K562 (cell line): Measurements from ENCODE around the gene ZNRF3.

Experiments used
- CHD2 ChIP-seq: IDR thresholded peaks from 2 replicates; pipeline ENCODE4 v1.6.1; 2011; ENCODE audit warnings: low read depth, low read length
- ELF4 ChIP-seq: fragments of 450-650 bp; formaldehyde crosslinking; IDR thresholded peaks from 2 replicates; pipeline ENCODE4 v1.4.0; 2022; ENCODE audit warnings: missing genetic modification characterization
- FOXM1 ChIP-seq, 2 experiments: fragments of 450-650 bp in 1 of 2; sonication (generic) in 1 of 2; formaldehyde crosslinking in 1 of 2; IDR thresholded peaks; 2 replicates each; pipeline versions ENCODE4 v1.6.1 to v1.9.0; 2017 to 2022; ENCODE audit warnings: low read depth in 2 of 2, mild to moderate bottlenecking in 2 of 2, missing genetic modification reagents in 1 of 2, moderate library complexity in 1 of 2
- HDAC1 ChIP-seq, 2 experiments: fragments of 450-650 bp; IDR thresholded peaks; 2 replicates each; pipeline ENCODE4 v1.6.1; 2016 to 2017; ENCODE audit warnings: inconsistent platforms in 1 of 2, mild to moderate bottlenecking in 1 of 2, moderate library complexity in 1 of 2
- MAZ ChIP-seq, 2 experiments: fragments of 450-650 bp in 1 of 2; sonication (generic) in 1 of 2; formaldehyde crosslinking; IDR thresholded peaks in 1 of 2; conservative IDR thresholded peaks in 1 of 2; 2 replicates each; pipeline versions ENCODE4 v1.4.0 to v1.5.0; 2020; ENCODE audit warnings: mild to moderate bottlenecking in 1 of 2, missing genetic modification reagents in 1 of 2
- SMC3 ChIP-seq: conservative IDR thresholded peaks from 2 replicates; pipeline ENCODE4 v1.6.1; 2011; ENCODE audit warnings: low read depth, low read length, improper control_type of control experiment; ENCODE audit not compliant: insufficient read depth
- SRF ChIP-seq, 2 experiments: fragments of 250-450, 450-650 bp in 1 of 2; sonication (Bioruptor Pico) in 1 of 2; sonication (generic) in 1 of 2; formaldehyde crosslinking; IDR thresholded peaks; 2 replicates each; pipeline versions ENCODE4 v1.5.0 to v1.5.1; 2020 to 2022; ENCODE audit warnings: mild to moderate bottlenecking in 1 of 2, missing genetic modification reagents in 1 of 2
- STAG1 ChIP-seq: sonication (generic); formaldehyde crosslinking; IDR thresholded peaks from 2 replicates; pipeline ENCODE4 v1.5.0; 2020; ENCODE audit warnings: missing genetic modification reagents, borderline replicate concordance
- TAF1 ChIP-seq: IDR thresholded peaks from 2 replicates; pipeline ENCODE4 v1.6.1; 2011; ENCODE audit warnings: mild to moderate bottlenecking, low read length, moderate library complexity; ENCODE audit not compliant: insufficient read depth, control insufficient read depth, severe bottlenecking; ENCODE audit errors: extremely low read depth
- TAF9B ChIP-seq: fragments of 450-650 bp; IDR thresholded peaks from 2 replicates; pipeline ENCODE4 v1.6.1; 2018; ENCODE audit warnings: mild to moderate bottlenecking; ENCODE audit not compliant: partially characterized antibody
- ZBTB7A ChIP-seq: IDR thresholded peaks from 2 replicates; pipeline ENCODE4 v1.6.1; 2011; ENCODE audit warnings: low read depth, mild to moderate bottlenecking, low read length, moderate library complexity, borderline replicate concordance; ENCODE audit not compliant: control insufficient read depth
- ZNF134 ChIP-seq: fragments of 250-450 bp; sonication (Bioruptor Pico); conservative IDR thresholded peaks from 2 replicates; pipeline ENCODE4 v1.4.0; 2020
- TF ChIP-seq, protein P1 (sequence below): fragments of 250-450 bp; sonication (Bioruptor Pico); IDR thresholded peaks from 2 replicates; pipeline ENCODE4 v1.4.0; 2020; ENCODE audit warnings: mild to moderate bottlenecking, moderate library complexity
- TF ChIP-seq, protein P2 (sequence below): fragments of 250-450 bp; sonication (Bioruptor Pico); IDR thresholded peaks from 2 replicates; pipeline ENCODE4 v1.8.0; 2021; ENCODE audit warnings: mild to moderate bottlenecking, moderate library complexity

DNA sequence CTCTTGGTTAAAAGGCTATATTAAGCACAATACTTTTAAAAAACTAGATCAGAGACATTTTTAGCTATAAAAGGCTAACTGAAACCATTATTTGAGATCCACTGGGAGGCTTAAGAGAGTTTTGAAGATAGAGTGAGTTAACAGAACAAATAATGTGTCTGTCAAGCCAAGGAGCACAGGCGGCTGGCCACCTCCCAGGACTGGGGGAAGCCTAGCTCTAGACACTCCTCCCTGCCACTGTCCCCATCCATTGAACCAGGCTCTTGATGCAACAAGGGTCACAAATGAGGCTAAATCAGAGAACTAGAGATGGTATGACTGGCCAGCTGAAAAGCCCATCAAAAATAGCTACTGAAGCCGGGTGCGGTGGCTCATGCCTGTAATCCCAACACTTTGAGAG lies 115.3 kb downstream of the ZNRF3 start:
- no peak for TF ChIP-seq TAF9B
- no peak for TF ChIP-seq ELF4 (CRISPR knock-in tag)
- TF ChIP-seq, protein P1, sequence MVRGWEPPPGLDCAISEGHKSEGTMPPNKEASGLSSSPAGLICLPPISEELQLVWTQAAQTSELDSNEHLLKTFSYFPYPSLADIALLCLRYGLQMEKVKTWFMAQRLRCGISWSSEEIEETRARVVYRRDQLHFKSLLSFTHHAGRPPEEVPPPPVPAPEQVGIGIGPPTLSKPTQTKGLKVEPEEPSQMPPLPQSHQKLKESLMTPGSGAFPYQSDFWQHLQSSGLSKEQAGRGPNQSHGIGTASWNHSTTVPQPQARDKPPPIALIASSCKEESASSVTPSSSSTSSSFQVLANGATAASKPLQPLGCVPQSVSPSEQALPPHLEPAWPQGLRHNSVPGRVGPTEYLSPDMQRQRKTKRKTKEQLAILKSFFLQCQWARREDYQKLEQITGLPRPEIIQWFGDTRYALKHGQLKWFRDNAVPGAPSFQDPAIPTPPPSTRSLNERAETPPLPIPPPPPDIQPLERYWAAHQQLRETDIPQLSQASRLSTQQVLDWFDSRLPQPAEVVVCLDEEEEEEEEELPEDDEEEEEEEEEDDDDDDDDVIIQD (CRISPR knock-in tag): no peak
- no peak for TF ChIP-seq MAZ (CRISPR knock-in tag; conservative IDR thresholded peaks at IDR 0.05 in 1 of 2, IDR thresholded peaks at IDR 0.05 in 1 of 2)
- no peak for TF ChIP-seq SMC3
- no peak for TF ChIP-seq SRF (CRISPR knock-in tag; IDR thresholded peaks at IDR 0.05)
- no peak for TF ChIP-seq CHD2
- TF ChIP-seq HDAC1 (IDR thresholded peaks at IDR 0.05): no peak
- TF ChIP-seq TAF1: no peak
- TF ChIP-seq ZBTB7A: no peak
- TF ChIP-seq, protein P2, sequence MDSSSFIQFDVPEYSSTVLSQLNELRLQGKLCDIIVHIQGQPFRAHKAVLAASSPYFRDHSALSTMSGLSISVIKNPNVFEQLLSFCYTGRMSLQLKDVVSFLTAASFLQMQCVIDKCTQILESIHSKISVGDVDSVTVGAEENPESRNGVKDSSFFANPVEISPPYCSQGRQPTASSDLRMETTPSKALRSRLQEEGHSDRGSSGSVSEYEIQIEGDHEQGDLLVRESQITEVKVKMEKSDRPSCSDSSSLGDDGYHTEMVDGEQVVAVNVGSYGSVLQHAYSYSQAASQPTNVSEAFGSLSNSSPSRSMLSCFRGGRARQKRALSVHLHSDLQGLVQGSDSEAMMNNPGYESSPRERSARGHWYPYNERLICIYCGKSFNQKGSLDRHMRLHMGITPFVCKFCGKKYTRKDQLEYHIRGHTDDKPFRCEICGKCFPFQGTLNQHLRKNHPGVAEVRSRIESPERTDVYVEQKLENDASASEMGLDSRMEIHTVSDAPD (CRISPR knock-in tag): no peak
- no peak for TF ChIP-seq FOXM1 (IDR thresholded peaks at IDR 0.05; ENCODE audit: low read depth)
- TF ChIP-seq FOXM1 (CRISPR knock-in tag; IDR thresholded peaks at IDR 0.05; ENCODE audit: low read depth): no peak
- TF ChIP-seq ZNF134 (CRISPR knock-in tag): no peak
- TF ChIP-seq STAG1 (CRISPR knock-in tag): no peak
